Aorta (tissue), 5 donors: Measurements from ENCODE around the gene HOXD8. TPM values are rescaled to one million over a fixed set of nuclear protein-coding genes. Genes with fewer than 3 reads are reported as not detected.

Experiments
- ATAC-seq: fragments of 200-7000 bp; cut with Tn5 transposase; one replicate; pipeline ENCODE4 v1.9.1; 2022; ENCODE audit warnings: moderate library complexity; ENCODE audit not compliant: low FRiP score
- DNase-seq, 2 donors: peaks; one replicate each; pipeline ENCODE4 v3.0.0-alpha.2; 2020
- H3K27ac ChIP-seq, 2 donors: one replicate each; pipeline ENCODE4 v1.5.1; 2013; ENCODE audit warnings: low read length in 2 of 2, mild to moderate bottlenecking in 2 of 2, moderate library complexity in 2 of 2, control low read depth in 1 of 2, inconsistent platforms in 1 of 2, low read depth in 1 of 2
- H3K27me3 ChIP-seq, 2 donors: one replicate each; pipeline ENCODE4 v1.6.1; 2013; ENCODE audit warnings: control low read depth in 1 of 2, low read length in 1 of 2, mild to moderate bottlenecking in 1 of 2, moderate library complexity in 1 of 2; ENCODE audit not compliant: insufficient read depth in 2 of 2, control insufficient read depth in 1 of 2
- H3K36me3 ChIP-seq, 2 donors: one replicate each; pipeline ENCODE4 v1.6.1; 2013; ENCODE audit warnings: control low read depth in 1 of 2, low read length in 1 of 2, mild to moderate bottlenecking in 1 of 2; ENCODE audit not compliant: insufficient read depth in 2 of 2, control insufficient read depth in 1 of 2
- H3K4me1 ChIP-seq, 2 donors: one replicate each; pipeline ENCODE4 v1.6.1; 2013; ENCODE audit warnings: low read length in 2 of 2, control low read depth in 1 of 2, mild to moderate bottlenecking in 1 of 2, moderate library complexity in 1 of 2; ENCODE audit not compliant: insufficient read depth in 2 of 2, control insufficient read depth in 1 of 2
- H3K4me3 ChIP-seq, 2 donors: one replicate each; pipeline ENCODE4 v1.5.1; 2013; ENCODE audit warnings: low read length in 2 of 2, control low read depth in 1 of 2, mild to moderate bottlenecking in 1 of 2
- H3K9me3 ChIP-seq: one replicate; pipeline ENCODE4 v1.6.1; 2013; ENCODE audit warnings: mild to moderate bottlenecking, low read length; ENCODE audit not compliant: control insufficient read depth
- WGBS, 2 donors: extraction: QIAGEN DNeasy Blood & Tissue Kit; methylation state at CpG; one replicate each; pipeline ENCODE4 v1.1.7; 2013; 5-methylcytosine and 5-hydroxymethylcytosine counted together
- intact Hi-C, 2 donors: fragments of 100-400 bp; cut with DNase I; formaldehyde crosslinking; loops; one replicate each; pipeline versions ENCODE4 v1.14.2 to v1.15.0; 2022
- polyA plus RNA-seq, 2 donors: library from polyadenylated mRNA; stranded (reverse); fragments of 200-250 nt; gene quantifications; one replicate each; pipeline ENCODE4 v1.2.3, GENCODE V29; 2013
- total RNA-seq, 2 donors: library from RNA; stranded (reverse); fragmentation: NEBNext Ultra II Directional; extraction: Animal tissue kit (Norgen Biotek cat#: 25700); gene quantifications; one replicate each; pipeline ENCODE4 v1.2.1, GENCODE V29; 2021
- donor health status: healthy with polysubstance abuse.
- donor health status: Bipolar disorder and iron deficiency.
- donor health status: DM: no; HTN: no; CAD: no.
- donor health status: DM: no; HTN: no; CAD: no.
- donor health status: DM: yes; HTN: yes; CAD: no.

Gene HOXD8
- total and polyA plus RNA-seq, 4 donors = 2.5 to 14.4 (median 9.4) TPM

GRCh38 chr2:176146101-176146500 lies 16.6 kb downstream of the HOXD8 start:
- intact Hi-C loops = loop anchor here in 1 of 2 donors (10.0 kb wide), 1 partner anchor 119 kb away; the partner anchor contains the start of gene MTX2
- H3K9me3 ChIP-seq = no peaks in the 10 kb centered on the region
- WGBS, 2 donors = 69 to 86% methylated on average over 6 of the region's 6 CpGs
- ATAC-seq (no peak), DNase-seq (no peak)
- no peaks in the 10 kb centered on the region for H3K36me3 ChIP-seq
- no peaks in the 10 kb centered on the region for H3K4me1 ChIP-seq
- H3K27ac ChIP-seq = no peak overlapping the region
- no peak overlapping the region for H3K4me3 ChIP-seq
- H3K27me3 ChIP-seq = no peaks in the 10 kb centered on the region

GRCh38 chr2:176146645-176147044 lies 17.1 kb downstream of the HOXD8 start:
- no peaks in the 10 kb centered on the region for H3K4me1 ChIP-seq
- no peak for ATAC-seq
- no peak overlapping the region for H3K27ac ChIP-seq
- H3K36me3 ChIP-seq = no peaks in the 10 kb centered on the region
- intact Hi-C loops = loop anchor here in 1 of 2 donors (10.0 kb wide), 1 partner anchor 118 kb away; the partner anchor contains the start of gene MTX2
- no peak for DNase-seq
- H3K27me3 ChIP-seq = no peaks in the 10 kb centered on the region
- H3K9me3 ChIP-seq = no peaks in the 10 kb centered on the region
- H3K4me3 ChIP-seq = no peak overlapping the region

GRCh38 chr2:176147210-176147799 lies 17.8 kb downstream of the HOXD8 start:
- Histone ChIP-seq H3K36me3 (no peaks in the 10 kb centered on the region), H3K9me3 (no peaks in the 10 kb centered on the region), H3K27ac (no peak overlapping the region), H3K4me1 (no peaks in the 10 kb centered on the region), H3K4me3 (no peak overlapping the region), H3K27me3 (no peaks in the 10 kb centered on the region)
- ATAC-seq (no peak), DNase-seq (peak in 1 of 2 donors; percentile 55)
- 75 to 87% methylated on average over 32 of the region's 32 CpGs for WGBS, 2 donors
- intact Hi-C loops = loop anchor here in 1 of 2 donors (10.0 kb wide), 1 partner anchor 117 kb away; the partner anchor contains the start of gene MTX2

GRCh38 chr2:176147800-176148496 lies 18.4 kb downstream of the HOXD8 start:
- no peaks in the 10 kb centered on the region for H3K4me1 ChIP-seq
- peak in 1 of 2 donors; percentile 63 for DNase-seq
- H3K36me3 ChIP-seq = no peaks in the 10 kb centered on the region
- no peaks in the 10 kb centered on the region for H3K9me3 ChIP-seq
- no peak overlapping the region for H3K4me3 ChIP-seq
- no peak for ATAC-seq
- intact Hi-C loops = loop anchor here in 1 of 2 donors (10.0 kb wide), 1 partner anchor 117 kb away; the partner anchor contains the start of gene MTX2
- 62 to 81% methylated on average over 31 of the region's 31 CpGs for WGBS, 2 donors
- no peak overlapping the region for H3K27ac ChIP-seq
- H3K27me3 ChIP-seq = no peaks in the 10 kb centered on the region

- WGBS, 2 donors = 87 to 93% methylated on average over 11 of the region's 11 CpGs
- H3K4me1 ChIP-seq = no peaks in the 10 kb centered on the region
- H3K36me3 ChIP-seq = no peaks in the 10 kb centered on the region
- DNase-seq (no peak), ATAC-seq (no peak)
- no peaks in the 10 kb centered on the region for H3K27me3 ChIP-seq
- no peak overlapping the region for H3K27ac ChIP-seq
- no peak overlapping the region for H3K4me3 ChIP-seq
- intact Hi-C loops = loop anchor here in 1 of 2 donors (10.0 kb wide), 1 partner anchor 116 kb away; the partner anchor contains the start of gene MTX2
- H3K9me3 ChIP-seq = no peaks in the 10 kb centered on the region
Observed at GRCh38 chr2:176148751-176149421, 19.4 kb downstream of the HOXD8 start.

GRCh38 chr2:176149481-176149938 lies 20.0 kb downstream of the HOXD8 start:
- no peaks in the 10 kb centered on the region for H3K9me3 ChIP-seq
- peak in 1 of 2 donors; percentile 72 for DNase-seq
- no peaks in the 10 kb centered on the region for H3K36me3 ChIP-seq
- no peaks in the 10 kb centered on the region for H3K4me1 ChIP-seq
- no peak for ATAC-seq
- H3K4me3 ChIP-seq = no peak overlapping the region
- WGBS, 2 donors = 78 to 93% methylated on average over 22 of the region's 22 CpGs
- no peak overlapping the region for H3K27ac ChIP-seq
- intact Hi-C loops = loop anchor here in 1 of 2 donors (10.0 kb wide), 1 partner anchor 115 kb away; the partner anchor contains the start of gene MTX2
- no peaks in the 10 kb centered on the region for H3K27me3 ChIP-seq

GRCh38 chr2:176149939-176150583 lies 20.6 kb downstream of the HOXD8 start:
- intact Hi-C loops = loop anchor here in 1 of 2 donors (10.0 kb wide), 1 partner anchor 115 kb away; the partner anchor contains the start of gene MTX2
- WGBS, 2 donors = 79 to 90% methylated on average over 24 of the region's 24 CpGs
- H3K27me3 ChIP-seq = no peaks in the 10 kb centered on the region
- H3K9me3 ChIP-seq = no peaks in the 10 kb centered on the region
- H3K27ac ChIP-seq = no peak overlapping the region
- H3K4me1 ChIP-seq = no peaks in the 10 kb centered on the region
- no peak overlapping the region for H3K4me3 ChIP-seq
- ATAC-seq = no peak
- peak in 1 of 2 donors; percentile 61 for DNase-seq
- H3K36me3 ChIP-seq = no peaks in the 10 kb centered on the region
